Esophagus squamous epithelium (tissue), 4 donors: ENCODE data around the gene TOR4A.

Experiments used
- CTCF ChIP-seq, 6 experiments: fragments of 450-650 bp in 4 of 6; fragments of 200-600 bp in 2 of 6; sonication (generic) in 2 of 6; IDR thresholded peaks; one replicate each; pipeline ENCODE4 v1.5.1; 2016 to 2019; ENCODE audit warnings: antibody characterized with exemption in 6 of 6, mild to moderate bottlenecking in 4 of 6, moderate library complexity in 4 of 6
- POLR2A ChIP-seq, 4 donors: fragments of 450-650 bp; IDR thresholded peaks; one replicate each; pipeline ENCODE4 v1.6.1; 2017; ENCODE audit warnings: antibody characterized with exemption in 4 of 4, mild to moderate bottlenecking in 4 of 4, moderate library complexity in 3 of 4

DNA sequence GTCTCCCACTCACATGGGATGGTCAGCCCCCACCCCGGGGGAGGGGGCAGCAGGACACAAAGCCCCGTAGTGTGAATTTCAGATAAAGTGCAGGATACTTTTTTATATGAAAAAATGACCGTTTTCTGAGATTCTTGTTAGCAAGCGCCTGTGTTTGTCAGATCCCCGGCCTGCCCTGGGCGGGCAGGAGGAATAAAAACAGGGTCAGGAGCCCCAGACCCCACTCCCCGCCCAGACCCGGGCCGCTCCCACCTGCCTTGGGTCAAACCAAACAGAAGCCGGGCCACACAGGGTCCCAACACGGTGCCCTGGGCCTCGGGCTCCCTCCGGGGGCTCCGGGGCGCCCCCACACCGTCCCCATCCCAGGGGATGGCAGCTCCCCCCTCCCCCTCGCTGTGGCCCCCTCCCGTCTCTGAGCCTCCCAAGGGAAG, 38.1 kb downstream of the TOR4A start:
- TF ChIP-seq POLR2A (IDR thresholded peaks at IDR 0.05), result no peak
- TF ChIP-seq CTCF (IDR thresholded peaks at IDR 0.05), result no peak
